Naive thymus-derived CD4-positive, alpha-beta T cell (primary cell): Measurements from ENCODE around the gene DNAJC1. TPM values are rescaled to one million over a fixed set of nuclear protein-coding genes. Genes with fewer than 3 reads are reported as not detected.
A peak's percentile ranks its signal among the peaks of the same experiment; 100 is the strongest.

Experiments used
- ATAC-seq: fragments of 150-1000 bp; cut with Tn5 transposase; 2 replicates; pipeline ENCODE4 v1.10.0; 2021; ENCODE audit warnings: mild to moderate bottlenecking, moderate library complexity
- CTCF ChIA-PET: fragments of 350-600 bp; sonication (Branson Sonifier 250); formaldehyde crosslinking; loops from one replicate; lab custom pipeline; 2021; ENCODE audit warnings: antibody characterized with exemption; lab: Charles Lee
- POLR2A ChIA-PET: fragments of 350-600 bp; sonication (Branson Sonifier 250); formaldehyde crosslinking; loops from one replicate; lab custom pipeline; 2021; ENCODE audit warnings: antibody characterized with exemption, inconsistent platforms; lab: Charles Lee
- DNase-seq, 9 donors: peaks; one replicate each; pipeline versions ENCODE4 v3.0.0 to v3.0.0-alpha.2; 2020 to 2022; ENCODE audit warnings: mixed read lengths in 1 of 9
- H3K27ac ChIP-seq: one replicate; pipeline ENCODE4 v1.7.0; 2013; ENCODE audit warnings: mild to moderate bottlenecking, low read depth, low read length, moderate library complexity
- H3K27me3 ChIP-seq, 2 donors: one replicate each; pipeline ENCODE4 v1.7.0; 2013; ENCODE audit warnings: low read length in 2 of 2, mild to moderate bottlenecking in 2 of 2, moderate library complexity in 2 of 2; ENCODE audit not compliant: control insufficient read depth in 2 of 2, insufficient read depth in 2 of 2
- H3K36me3 ChIP-seq, 3 experiments: 1 replicate in 2 of 3; 2 replicates in 1 of 3; pipeline ENCODE4 v1.7.0; 2013; ENCODE audit warnings: low read length in 3 of 3, mild to moderate bottlenecking in 3 of 3, moderate library complexity in 1 of 3; ENCODE audit not compliant: insufficient read depth in 3 of 3, control insufficient read depth in 2 of 3
- H3K4me1 ChIP-seq, 2 donors: one replicate each; pipeline ENCODE4 v1.7.0; 2013; ENCODE audit warnings: low read length in 2 of 2, mild to moderate bottlenecking in 2 of 2, moderate library complexity in 1 of 2; ENCODE audit not compliant: control insufficient read depth in 2 of 2, insufficient read depth in 2 of 2
- H3K4me3 ChIP-seq: 2 replicates; pipeline ENCODE4 v1.7.0; 2013; ENCODE audit warnings: mild to moderate bottlenecking, low read length
- H3K9me3 ChIP-seq, 3 experiments: 1 replicate in 2 of 3; 2 replicates in 1 of 3; pipeline ENCODE4 v1.7.0; 2013; ENCODE audit warnings: low read length in 3 of 3; ENCODE audit not compliant: control insufficient read depth in 2 of 3
- H3K27ac Mint-ChIP-seq, 9 donors: one replicate each; pipeline ENCODE4 v1.8.0; 2020 to 2022; ENCODE audit warnings: mixed read lengths in 9 of 9, mild to moderate bottlenecking in 8 of 9, moderate library complexity in 5 of 9, inconsistent platforms in 2 of 9
- H3K27me3 Mint-ChIP-seq, 5 donors: one replicate each; pipeline ENCODE4 v1.8.0; 2021 to 2022; ENCODE audit warnings: mixed read lengths in 5 of 5, mild to moderate bottlenecking in 1 of 5
- H3K36me3 Mint-ChIP-seq, 5 donors: one replicate each; pipeline ENCODE4 v1.8.0; 2020 to 2022; ENCODE audit warnings: mixed read lengths in 5 of 5, mild to moderate bottlenecking in 3 of 5, inconsistent platforms in 1 of 5
- H3K4me1 Mint-ChIP-seq, 7 donors: one replicate each; pipeline ENCODE4 v1.8.0; 2020 to 2022; ENCODE audit warnings: mixed read lengths in 7 of 7, mild to moderate bottlenecking in 3 of 7, inconsistent platforms in 1 of 7
- H3K4me3 Mint-ChIP-seq, 10 donors: one replicate each; pipeline ENCODE4 v1.8.0; 2020 to 2022; ENCODE audit warnings: mild to moderate bottlenecking in 10 of 10, mixed read lengths in 10 of 10, moderate library complexity in 6 of 10, inconsistent platforms in 2 of 10
- H3K9me3 Mint-ChIP-seq, 11 donors: one replicate each; pipeline ENCODE4 v1.8.0; 2020 to 2022; ENCODE audit warnings: mixed read lengths in 11 of 11, mild to moderate bottlenecking in 4 of 11, inconsistent platforms in 1 of 11, moderate library complexity in 1 of 11
- intact Hi-C, 2 donors: fragments of 100-400 bp; cut with micrococcal nuclease; formaldehyde crosslinking; loops; one replicate each; pipeline ENCODE4 v1.15.1; 2023
- polyA plus RNA-seq, 2 donors: library from polyadenylated mRNA; unstranded; fragments of 300-500 nt; fragmentation: Illumina TruSeq; gene quantifications; one replicate each; pipeline ENCODE4 v1.2.3, GENCODE V29; 2021
- total RNA-seq, 6 experiments: library from RNA in 5 of 6; stranded (reverse) in 5 of 6; gene quantifications; 1 replicate in 5 of 6; 2 replicates in 1 of 6; pipeline ENCODE4 v1.2.3 and lab custom pipeline; 2021 to 2026

DNAJC1 gene
- total and polyA plus RNA-seq, 7 experiments from 2014 or later = 9.4 to 23.9 (median 12.1) TPM

DNA sequence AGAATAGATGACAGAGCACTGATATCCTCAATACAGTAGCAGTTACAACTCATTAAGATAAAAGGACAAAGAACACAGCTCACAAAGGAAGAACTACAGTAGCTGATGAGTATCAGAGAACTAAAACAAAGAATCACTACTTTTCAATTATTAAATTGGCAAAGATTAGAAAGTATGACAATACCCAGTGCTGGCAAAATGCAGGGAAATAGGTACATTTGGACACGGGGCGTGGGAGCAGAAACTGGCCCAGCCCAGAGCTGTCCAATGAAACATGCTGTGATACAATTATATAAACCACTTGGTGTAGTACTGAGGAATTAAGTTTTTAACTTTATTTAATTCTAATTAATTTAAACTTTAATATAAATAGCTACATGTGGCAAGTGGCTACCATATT lies 243.2 kb downstream of the DNAJC1 start:
- Mint-ChIP-seq H3K36me3 (peaks cover 0 to 17% (median 4%) of the 10 kb centered on the region in 5 donors), H3K27ac (peak overlapping the region in 2 of 9 donors; percentile 41 to 61), H3K27me3 (no peaks in the 10 kb centered on the region), H3K4me3 (no peak overlapping the region), H3K4me1 (peaks cover 8 to 23% (median 17%) of the 10 kb centered on the region in 7 donors), H3K9me3 (no peaks in the 10 kb centered on the region)
- H3K4me3 ChIP-seq = no peak overlapping the region
- no peak overlapping the region for H3K27ac ChIP-seq
- DNase-seq = no peak
- ATAC-seq = no peak
- ChIA-PET CTCF (no interaction called here), POLR2A (no interaction called here)
- peaks cover 0 to 17% (median 0%) of the 10 kb centered on the region in 3 experiments for H3K36me3 ChIP-seq
- intact Hi-C loops = no loop called here
- H3K27me3 ChIP-seq = no peaks in the 10 kb centered on the region
- peaks cover 0 to 16% of the 10 kb centered on the region in 2 donors for H3K4me1 ChIP-seq
- H3K9me3 ChIP-seq = no peaks in the 10 kb centered on the region

DNA sequence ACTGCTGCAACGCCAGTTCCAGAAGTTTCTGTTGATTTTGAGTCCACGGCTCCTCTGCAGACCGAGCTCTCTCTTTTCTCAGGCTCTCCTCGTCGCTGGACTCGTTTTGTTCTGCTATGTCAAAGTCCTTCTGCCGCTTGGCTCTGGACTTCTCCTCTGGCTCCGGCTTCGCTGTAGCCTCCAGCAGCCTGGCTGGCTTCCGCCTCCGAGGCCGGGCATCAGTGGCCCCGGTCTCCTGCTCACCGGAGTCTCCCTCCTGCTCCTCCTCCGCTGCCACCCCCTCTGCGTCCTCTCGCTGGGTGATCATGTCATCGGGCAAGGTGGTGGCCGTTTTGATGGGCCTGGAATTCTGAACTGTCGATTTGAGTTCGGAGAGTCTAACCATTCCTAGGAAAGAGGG lies 244.3 kb downstream of the DNAJC1 start:
- ChIA-PET POLR2A (no interaction called here), CTCF (no interaction called here)
- Mint-ChIP-seq H3K4me3 (no peak overlapping the region), H3K27me3 (no peaks in the 10 kb centered on the region), H3K4me1 (peaks cover under 1 to 12% (median 7%) of the 10 kb centered on the region in 7 donors), H3K9me3 (no peaks in the 10 kb centered on the region), H3K27ac (peak overlapping the region in 1 of 9 donors; percentile 36), H3K36me3 (peaks cover 0 to 17% (median 4%) of the 10 kb centered on the region in 5 donors)
- Histone ChIP-seq H3K4me3 (no peak overlapping the region), H3K36me3 (peaks cover 0 to 17% (median 0%) of the 10 kb centered on the region in 3 experiments), H3K9me3 (no peaks in the 10 kb centered on the region), H3K27me3 (no peaks in the 10 kb centered on the region), H3K4me1 (peaks cover 0 to 7% of the 10 kb centered on the region in 2 donors), H3K27ac (no peak overlapping the region)
- ATAC-seq (no peak), DNase-seq (no peak)
- intact Hi-C loops = no loop called here

DNA sequence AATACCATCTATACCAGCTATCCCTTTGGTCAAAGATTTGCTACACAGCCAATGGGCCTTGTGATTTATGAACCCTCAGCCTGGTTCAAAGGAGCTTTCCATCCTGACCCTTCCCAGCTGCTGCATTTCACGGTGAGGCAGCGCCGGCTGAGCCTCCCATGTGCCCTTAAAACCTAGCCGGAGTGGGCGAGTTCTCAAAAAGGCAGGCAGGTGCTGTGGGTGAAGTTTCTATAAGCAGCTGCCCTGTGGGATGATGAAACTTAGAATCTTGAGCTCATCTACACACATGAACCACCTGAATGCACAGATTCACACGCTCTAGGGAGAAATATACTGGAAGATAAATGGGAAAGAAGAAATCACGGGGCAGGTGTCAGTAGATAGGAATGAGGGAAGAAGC lies 244.8 kb downstream of the DNAJC1 start:
- Histone ChIP-seq H3K27ac (no peak overlapping the region), H3K4me1 (peaks cover 0 to 1% of the 10 kb centered on the region in 2 donors), H3K27me3 (no peaks in the 10 kb centered on the region), H3K36me3 (peaks cover 0 to 17% (median 0%) of the 10 kb centered on the region in 3 experiments), H3K9me3 (no peaks in the 10 kb centered on the region), H3K4me3 (no peak overlapping the region)
- Mint-ChIP-seq H3K27ac (no peak overlapping the region), H3K36me3 (peaks cover 0 to 16% (median 4%) of the 10 kb centered on the region in 5 donors), H3K9me3 (no peaks in the 10 kb centered on the region), H3K4me1 (peaks cover 0 to 6% (median 2%) of the 10 kb centered on the region in 7 donors), H3K4me3 (no peak overlapping the region), H3K27me3 (no peaks in the 10 kb centered on the region)
- ChIA-PET CTCF (no interaction called here), POLR2A (no interaction called here)
- intact Hi-C loops = no loop called here
- DNase-seq (no peak), ATAC-seq (no peak)

DNA sequence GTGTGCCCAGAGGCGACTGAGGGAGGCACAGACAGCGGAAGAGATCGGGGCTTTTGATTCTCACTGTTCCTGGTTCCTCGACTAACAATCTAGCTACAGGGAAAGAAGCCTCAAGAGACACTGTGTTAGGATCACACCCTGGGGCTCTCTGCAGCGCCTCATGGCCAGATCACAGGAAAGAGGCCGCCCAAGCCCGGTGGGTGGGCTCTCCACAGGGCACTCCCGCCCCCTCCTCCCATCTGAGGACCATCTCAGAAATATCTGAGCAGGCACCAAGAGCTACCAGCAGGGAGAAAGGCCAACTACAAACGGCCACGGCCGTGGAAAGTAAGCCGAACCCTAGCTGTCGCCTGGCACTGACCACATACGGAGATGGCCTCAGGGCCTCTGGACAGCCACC lies 245.3 kb downstream of the DNAJC1 start:
- CTCF ChIA-PET = no interaction called here
- intact Hi-C loops = no loop called here
- H3K9me3 ChIP-seq = no peaks in the 10 kb centered on the region

DNA sequence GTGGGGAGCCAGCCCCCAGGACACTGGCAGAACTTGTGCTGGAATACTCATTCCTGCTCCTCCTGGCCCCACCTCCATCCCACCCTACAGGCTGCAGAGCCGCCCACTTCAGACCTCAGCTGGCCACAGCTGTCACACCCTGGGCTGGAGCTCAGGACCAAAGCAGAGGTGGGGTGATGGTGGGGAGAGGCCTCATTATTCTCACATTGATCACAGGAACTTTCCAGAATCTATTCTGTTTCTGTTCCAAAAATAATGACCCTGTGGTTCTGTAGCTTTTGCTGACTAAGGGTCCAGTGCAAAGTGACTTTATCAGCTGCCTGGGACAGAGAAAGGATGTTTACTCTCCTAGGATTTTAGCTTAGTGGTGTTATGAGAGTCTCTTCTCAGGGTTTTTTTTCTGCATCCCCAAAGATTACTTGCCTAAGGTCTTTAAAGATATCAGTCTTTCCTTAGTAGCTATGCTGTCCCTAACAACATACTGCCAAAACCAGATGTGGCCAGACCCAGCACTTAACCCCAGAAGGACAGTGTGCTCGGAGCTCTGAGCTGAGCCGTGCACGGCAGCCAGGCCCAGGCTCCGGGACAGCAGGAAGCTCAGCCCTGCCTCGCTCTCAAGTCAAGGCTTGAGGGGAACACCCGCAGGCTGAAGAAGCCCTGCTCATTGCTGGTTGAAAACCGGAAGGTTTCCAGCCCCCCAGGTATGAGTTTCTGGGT lies 246.2 kb downstream of the DNAJC1 start:
- ChIA-PET POLR2A (no interaction called here), CTCF (no interaction called here)
- Mint-ChIP-seq H3K36me3 (peaks cover 0 to 14% (median 4%) of the 10 kb centered on the region in 5 donors), H3K27me3 (no peaks in the 10 kb centered on the region), H3K4me1 (peaks cover 0 to 2% (median 0%) of the 10 kb centered on the region in 7 donors), H3K9me3 (no peaks in the 10 kb centered on the region), H3K4me3 (no peak overlapping the region), H3K27ac (peak overlapping the region in 2 of 9 donors; percentile 38 to 82)
- Histone ChIP-seq H3K27ac (no peak overlapping the region), H3K4me3 (no peak overlapping the region), H3K27me3 (no peaks in the 10 kb centered on the region), H3K9me3 (no peaks in the 10 kb centered on the region), H3K4me1 (no peaks in the 10 kb centered on the region), H3K36me3 (peaks cover 0 to 17% (median 0%) of the 10 kb centered on the region in 3 experiments)
- ATAC-seq (no peak), DNase-seq (no peak)
- intact Hi-C loops = no loop called here

More for the DNA sequence above, 245.3 kb downstream of the DNAJC1 start:
- Histone ChIP-seq H3K4me3 (no peak overlapping the region), H3K4me1 (no peaks in the 10 kb centered on the region), H3K27me3 (no peaks in the 10 kb centered on the region), H3K36me3 (peaks cover 0 to 17% (median 0%) of the 10 kb centered on the region in 3 experiments), H3K27ac (no peak overlapping the region)
- Mint-ChIP-seq H3K9me3 (no peaks in the 10 kb centered on the region), H3K27me3 (no peaks in the 10 kb centered on the region), H3K4me1 (peaks cover 0 to 2% (median 0%) of the 10 kb centered on the region in 7 donors), H3K36me3 (peaks cover 0 to 14% (median 4%) of the 10 kb centered on the region in 5 donors), H3K4me3 (no peak overlapping the region), H3K27ac (no peak overlapping the region)
- DNase-seq = no peak
- POLR2A ChIA-PET = no interaction called here
- ATAC-seq = no peak

DNA sequence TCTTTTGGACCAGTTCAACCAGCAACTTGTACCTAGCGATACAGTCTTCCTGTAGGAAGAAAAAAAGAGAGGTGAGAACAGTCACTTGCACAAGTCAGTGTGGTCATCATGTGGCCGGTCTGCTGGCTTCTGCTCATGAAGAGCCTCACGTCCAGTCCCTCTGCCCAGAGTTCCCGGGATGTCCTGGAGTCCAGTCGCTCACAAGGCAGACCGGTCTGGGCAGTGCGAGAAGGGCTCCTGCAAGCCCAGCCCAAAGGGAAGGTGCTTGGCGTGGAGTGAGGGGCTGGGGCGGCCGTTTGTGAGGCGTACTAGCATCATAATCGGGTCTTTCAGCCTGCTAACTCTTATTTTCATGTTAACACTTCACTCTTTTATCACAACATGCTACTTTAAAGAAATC lies 246.8 kb downstream of the DNAJC1 start:
- Mint-ChIP-seq H3K4me1 (peaks cover 0 to 2% (median 0%) of the 10 kb centered on the region in 7 donors), H3K27me3 (no peaks in the 10 kb centered on the region), H3K27ac (no peak overlapping the region), H3K4me3 (no peak overlapping the region), H3K9me3 (no peaks in the 10 kb centered on the region), H3K36me3 (peaks cover 0 to 14% (median 4%) of the 10 kb centered on the region in 5 donors)
- CTCF ChIA-PET = interaction anchor here (0.6 kb wide), 1 partner anchor 109 kb away, joined by 3 read pairs; no protein-coding TSS in a partner anchor
- H3K27ac ChIP-seq = no peak overlapping the region
- no peak for DNase-seq
- ATAC-seq = no peak
- POLR2A ChIA-PET = no interaction called here
- no peaks in the 10 kb centered on the region for H3K27me3 ChIP-seq
- H3K9me3 ChIP-seq = no peaks in the 10 kb centered on the region
- intact Hi-C loops = no loop called here
- H3K4me1 ChIP-seq = no peaks in the 10 kb centered on the region
- H3K36me3 ChIP-seq = peaks cover 0 to 17% (median 0%) of the 10 kb centered on the region in 3 experiments
- H3K4me3 ChIP-seq = no peak overlapping the region
